NCI-H146 treated with DMSO at 0.1 percent for 48 hours (cell line): ENCODE results near the gene DIP2C.

Experiments used
- DNase-seq: peaks from one replicate; lab custom pipeline; 2025; ENCODE audit not compliant: unreplicated experiment; lab: John Stamatoyannopoulos, UW

The DIP2C gene

DNA sequence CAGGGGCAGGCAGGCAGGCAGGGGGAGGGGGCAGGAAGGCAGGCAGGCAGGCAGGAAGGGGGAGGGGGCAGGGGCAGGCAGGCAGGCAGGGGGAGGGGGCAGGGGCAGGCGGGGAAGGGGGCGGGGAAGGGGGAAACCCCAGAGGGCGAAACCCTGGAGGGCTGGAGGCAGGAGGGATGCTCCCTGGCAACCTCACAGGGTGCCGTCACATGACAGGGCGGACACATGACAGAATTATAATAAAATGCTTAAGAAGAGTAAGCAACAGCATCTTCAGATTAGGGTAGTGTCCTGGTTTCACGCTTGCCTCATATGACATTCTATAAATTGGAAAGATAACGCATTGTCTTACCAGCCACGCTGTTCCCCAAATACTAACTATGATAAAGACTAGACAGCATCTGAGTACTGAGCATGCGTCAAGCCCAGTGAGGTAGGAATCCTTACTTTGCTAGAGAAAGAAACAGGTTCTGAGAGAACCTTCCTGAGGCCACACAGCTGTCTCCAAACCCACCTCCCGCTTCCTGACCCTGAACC is 131.6 kb downstream of the DIP2C start:
- no peak for DNase-seq

DNA sequence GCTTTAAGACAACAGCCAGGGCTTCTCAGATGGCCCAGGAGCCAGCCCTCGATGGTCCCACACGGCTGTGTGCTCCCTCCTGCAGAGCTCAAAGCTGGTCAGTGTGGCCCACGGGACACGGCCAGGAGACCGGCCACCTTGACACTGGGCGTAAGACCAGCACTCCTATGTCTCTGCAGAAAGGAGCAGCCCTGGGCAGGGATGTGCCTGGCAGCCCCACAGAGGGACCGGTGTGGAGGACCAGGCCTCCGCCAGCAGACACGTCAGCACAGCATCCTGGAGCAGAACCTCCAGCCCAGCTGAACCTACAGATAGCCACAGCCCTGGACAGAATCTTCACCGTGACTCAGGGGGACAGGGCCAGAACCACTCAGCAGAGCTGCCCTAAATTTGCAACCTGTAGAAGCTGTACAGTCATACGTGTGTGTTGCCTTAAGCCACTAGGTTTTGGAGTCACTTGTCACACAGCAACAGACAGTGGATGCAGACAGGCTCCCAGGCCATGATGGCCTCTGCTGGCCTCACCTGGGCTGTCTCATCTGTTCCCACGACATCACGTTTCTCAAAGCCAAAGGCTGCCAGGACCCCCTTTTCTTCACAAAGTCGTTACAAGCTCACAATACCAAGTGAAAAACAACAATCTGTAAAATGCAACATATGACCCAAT is 132.4 kb downstream of the DIP2C start:
- DNase-seq = no peak

DNA sequence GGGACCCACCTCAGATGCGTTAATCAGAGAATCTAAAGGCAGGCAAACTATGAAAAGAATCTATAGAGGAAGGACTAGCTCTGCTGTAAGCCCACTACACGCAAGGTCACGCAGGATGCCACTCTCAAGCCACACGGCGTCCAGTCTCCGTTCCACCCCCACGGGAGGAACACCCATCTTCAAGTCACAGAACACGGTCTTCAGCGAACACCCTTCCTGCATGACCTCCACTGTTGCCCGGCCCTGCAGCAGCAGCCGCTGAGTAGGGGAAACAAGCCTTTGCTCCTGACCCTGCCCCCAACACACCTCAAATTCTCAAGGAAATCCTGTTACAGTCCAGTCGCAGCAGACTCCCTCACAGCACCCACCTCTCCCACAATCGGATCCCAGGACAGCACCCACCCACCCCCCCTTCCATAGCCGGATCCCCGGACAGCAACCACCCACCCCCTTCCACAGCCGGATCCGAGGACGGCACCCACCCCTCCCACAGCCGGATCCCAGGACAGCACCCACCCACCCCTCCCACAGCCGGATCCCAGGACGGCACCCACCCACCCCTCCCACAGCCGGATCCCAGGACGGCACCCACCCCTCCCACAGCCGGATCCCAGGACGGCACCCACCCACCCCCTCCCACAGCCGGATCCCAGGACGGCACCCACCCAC is 133.7 kb downstream of the DIP2C start:
- no peak for DNase-seq

DNA sequence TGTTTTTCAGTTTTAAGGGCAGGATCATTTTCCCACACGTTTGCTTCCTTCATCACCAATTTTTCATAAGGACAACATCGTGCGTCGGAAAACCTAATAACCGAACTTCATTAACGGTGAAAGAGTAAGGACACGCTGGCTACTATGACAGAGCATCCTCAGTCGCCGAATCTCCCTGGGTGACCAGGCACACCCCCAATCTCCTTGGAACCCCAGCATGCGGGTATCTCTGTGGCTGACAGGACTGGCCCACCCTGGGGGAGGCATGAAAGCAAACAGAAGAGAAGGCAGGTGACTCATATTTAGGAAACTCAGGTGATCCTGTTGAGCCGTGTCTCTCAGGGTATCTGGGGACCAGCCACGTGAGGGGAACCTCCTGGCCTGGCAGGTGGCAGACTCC is 134.2 kb downstream of the DIP2C start:
- DNase-seq = no peak

DNA sequence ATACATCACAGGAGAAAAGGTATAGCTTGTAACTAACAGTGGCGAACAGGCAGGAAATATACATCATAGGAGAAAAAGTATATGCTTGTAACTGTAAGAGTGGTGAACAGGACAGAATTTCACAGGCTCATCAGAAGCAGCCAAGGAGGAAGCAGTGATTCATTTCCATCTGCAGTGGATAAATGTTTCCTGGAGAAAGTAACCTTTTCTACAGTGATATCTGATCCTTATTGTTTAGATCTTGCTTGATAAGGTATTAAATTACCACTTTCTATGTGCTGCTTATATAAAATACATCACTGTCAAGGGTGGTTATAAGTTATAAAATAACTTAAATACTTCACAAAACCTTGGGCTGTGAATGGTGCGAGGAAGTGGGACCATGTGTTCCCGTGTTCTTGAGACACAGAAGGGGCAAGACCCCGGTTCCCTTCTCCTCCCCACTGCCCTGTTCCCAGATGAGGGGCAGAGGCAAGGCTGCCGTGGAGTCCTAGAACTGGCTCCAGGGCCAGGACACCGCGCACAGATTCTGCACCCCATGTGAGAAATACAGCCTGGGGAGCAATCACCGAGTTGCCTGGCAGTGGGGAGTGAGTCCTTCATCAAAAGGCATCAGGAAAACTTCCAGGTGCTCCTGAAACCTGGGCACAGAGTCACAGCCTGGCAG is 135.2 kb downstream of the DIP2C start:
- DNase-seq = no peak

DNA sequence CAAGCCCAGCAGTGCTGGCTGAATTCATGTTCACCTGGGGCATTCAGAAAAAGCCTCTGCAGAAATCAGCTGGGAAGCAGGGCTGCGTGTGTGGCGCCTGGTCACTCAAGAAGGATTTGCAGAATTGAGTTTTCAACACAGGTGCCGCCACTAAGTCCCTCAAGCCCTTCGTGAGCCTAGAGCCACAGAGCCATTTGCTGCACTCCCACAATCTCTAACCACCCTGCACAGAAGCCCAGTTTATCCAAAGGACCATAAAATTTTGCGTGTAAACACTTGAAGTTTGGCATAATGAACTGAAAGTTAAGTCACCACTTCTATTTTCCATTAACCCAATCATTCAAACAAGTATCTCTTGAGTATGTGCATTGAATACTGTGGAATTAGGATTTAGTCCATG is 136.2 kb downstream of the DIP2C start:
- DNase-seq = no peak

DNA sequence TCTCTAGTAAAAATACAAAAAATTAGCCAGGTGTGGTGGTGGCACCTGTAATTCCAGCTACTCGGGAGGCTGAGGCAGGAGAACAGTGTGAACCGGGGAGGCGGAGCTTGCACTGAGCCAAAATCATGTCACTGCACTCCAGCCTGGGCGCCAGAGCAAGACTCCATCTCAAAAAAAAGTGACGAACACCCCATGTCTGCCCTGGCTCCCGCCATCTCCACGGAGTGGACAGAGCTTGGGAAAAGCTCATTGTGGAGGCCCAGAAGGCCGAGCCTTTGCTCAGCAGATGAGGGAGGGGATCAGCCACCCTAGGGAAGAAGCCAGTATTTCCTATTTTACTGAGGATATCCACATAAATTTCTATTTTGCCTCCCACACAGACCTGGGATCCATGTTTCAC is 136.8 kb downstream of the DIP2C start:
- no peak for DNase-seq

DNA sequence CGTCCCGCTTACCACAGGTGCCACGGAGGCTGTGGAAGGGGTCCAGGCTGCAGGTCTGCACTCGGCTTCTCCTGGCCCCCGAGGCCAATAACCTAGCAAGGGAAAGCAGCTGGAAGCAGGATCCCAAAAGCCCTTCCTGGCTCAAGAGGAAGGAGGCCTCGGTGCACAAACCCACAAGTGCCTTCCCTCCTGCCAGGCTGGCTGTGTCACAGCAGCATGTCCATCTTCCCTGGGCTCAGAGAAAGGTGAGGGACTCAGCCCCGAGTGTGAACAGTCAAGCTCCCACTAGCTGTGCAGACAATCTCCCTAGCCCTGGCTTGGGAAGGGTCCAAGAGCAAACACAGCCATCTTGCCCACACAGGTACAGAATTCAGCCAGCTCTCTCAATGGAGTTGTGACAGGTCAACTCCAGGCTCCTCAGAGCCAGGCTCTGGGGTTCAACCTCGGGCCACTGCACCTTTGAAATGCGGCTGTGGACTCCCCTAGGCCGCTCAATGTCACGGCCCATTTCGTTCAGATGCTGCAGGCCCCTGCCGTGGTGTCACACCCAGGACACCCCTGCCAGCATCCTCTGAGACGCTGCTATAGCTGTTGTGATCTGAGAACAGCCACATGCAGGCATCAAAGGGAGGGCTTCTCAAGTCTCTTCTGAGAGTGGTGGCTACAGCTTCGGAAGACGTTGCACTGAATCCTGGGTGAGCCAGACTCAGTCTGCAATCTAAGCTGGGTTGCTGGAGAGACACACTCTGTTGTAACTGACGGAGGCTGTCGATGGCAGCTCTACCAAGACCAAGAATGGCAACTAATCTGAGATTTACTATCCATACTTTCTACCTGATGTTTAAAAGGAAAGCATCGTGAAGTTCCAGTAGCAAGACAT is 137.9 kb downstream of the DIP2C start:
- DNase-seq = no peak

DNA sequence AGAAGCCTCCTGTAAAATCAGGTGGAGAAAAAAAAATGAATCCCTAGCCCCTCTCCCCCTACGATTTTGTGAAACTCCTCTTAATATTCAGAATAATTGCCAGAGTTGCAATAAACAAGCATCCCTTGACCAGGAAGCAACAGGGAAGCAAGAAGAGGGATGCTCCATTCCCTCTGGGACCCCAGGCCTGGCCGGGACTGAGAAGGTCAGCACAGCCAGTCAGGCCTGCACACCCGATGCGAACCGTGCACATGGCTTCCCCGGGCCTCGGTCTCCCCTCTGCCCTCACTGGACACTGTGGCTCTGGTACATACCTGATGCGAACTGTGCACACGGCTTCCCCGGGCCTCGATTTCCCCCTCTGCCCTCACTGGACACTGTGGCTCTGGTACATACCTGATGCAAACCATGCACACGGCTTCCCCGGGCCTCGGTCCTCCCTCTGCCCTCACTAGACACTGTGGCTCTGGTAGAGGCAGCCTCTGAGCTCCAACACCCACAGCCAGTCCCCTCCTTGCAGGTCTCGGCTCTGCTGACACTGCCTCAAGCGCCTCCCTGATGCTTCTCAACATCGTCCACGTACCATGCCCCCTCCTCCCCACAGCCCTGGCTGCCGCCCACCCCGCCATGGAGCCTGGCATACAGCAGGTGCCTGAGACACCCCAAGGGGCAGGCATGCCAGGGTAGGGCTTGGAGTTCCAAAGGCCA is 138.6 kb downstream of the DIP2C start:
- no peak for DNase-seq

DNA sequence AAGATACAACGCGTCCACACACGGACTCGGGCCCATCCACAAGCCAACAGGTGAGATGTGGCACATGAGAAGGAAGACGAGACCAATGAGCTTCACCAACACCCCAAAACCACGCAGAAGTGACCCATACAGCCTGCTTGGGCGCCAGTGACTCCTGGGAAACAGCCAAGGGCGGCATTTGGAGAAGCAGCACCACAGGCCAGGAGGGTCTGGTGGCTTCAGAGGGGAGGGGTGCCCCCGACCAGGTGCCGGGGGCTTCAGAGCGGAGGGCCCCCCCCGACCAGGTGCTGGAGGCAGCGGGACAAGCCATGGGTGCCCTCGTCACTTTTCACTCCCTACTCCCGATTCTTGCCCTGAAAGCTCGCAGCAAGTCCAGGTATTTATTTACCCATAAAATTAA is 140.1 kb downstream of the DIP2C start:
- DNase-seq = no peak

DNA sequence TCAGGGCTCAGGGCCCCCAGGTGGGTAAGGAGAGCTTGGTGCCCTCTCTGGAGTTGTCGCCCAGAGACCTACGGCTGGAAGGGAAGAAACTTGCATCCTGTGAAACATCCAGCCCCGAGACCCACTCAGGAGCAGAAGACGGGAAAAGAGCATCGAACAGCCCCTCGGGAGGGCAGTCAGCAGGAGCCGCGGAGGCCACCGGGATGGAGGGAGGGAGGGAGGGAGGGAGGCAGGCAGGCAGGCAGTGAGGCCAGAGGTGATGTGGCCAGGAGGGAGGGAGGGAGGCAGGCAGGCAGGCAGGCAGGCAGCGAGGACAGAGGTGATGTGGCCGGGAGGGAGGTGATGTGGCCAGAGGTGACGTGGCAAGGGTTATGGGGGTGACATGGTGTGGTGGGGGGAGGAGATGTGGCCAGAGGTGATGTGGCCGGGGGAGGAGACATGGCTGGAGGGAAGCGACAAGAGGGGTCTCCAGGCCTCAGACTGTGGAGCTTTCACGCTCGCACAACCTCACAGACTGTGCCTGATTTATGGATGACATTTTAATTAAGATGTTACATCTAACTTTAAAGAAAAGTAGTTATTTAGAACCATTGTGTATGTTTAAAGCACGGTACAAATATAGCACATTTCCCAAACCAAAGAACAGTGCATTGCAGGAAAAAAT is 141.1 kb downstream of the DIP2C start:
- no peak for DNase-seq

DNA sequence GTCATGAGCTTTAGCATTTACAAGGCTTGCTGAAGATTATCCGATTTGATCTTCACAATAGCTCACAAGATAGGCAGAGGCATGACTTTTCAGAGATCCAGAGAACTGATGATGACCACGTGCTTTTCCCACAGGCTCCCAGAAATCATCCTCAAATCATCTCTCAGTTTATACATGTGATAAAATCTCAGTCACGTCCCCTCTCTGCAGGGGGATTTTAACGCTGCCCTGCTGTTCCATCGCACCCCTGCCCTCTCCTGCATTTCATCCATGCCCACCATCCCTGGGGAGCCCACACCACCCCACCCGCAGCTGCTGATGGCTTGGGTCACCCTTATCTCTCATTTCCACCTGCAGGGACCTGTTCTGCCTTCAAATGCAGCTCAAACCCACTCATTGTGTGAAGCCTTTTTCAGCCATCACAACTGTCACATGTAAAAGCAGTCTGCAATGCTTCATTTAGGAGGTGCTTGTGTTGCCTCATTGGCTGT is 141.8 kb downstream of the DIP2C start:
- DNase-seq = no peak

DNA sequence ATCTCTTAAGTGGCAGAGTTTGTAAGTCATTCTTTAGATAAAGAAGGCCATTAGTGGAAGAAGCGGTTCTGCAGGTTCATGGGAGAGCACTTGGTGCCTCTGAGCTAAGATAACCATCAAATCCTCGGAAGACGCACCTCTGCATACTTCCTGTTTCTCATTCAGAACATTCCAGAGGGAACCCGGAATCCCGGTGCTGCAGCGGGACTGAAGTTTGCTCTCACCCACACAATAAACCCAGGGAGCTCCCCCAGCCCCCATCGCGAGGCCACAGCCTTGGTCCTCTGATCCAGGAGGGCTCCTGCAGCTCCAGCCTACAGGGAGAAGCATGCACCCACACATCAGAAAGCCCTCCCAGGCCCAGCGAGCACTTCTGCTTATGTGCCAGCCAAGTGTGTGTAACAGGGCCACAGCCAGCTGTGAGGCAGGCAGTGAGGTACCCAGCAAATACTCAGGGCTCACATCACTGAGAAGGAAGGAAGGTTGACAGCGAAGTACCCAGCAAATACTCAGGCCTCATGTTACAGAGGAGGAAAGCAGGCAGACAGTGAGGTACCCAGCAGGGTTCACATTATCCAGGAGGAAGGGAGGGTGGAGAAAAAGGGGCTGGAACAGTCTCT is 142.4 kb downstream of the DIP2C start:
- DNase-seq = no peak

DNA sequence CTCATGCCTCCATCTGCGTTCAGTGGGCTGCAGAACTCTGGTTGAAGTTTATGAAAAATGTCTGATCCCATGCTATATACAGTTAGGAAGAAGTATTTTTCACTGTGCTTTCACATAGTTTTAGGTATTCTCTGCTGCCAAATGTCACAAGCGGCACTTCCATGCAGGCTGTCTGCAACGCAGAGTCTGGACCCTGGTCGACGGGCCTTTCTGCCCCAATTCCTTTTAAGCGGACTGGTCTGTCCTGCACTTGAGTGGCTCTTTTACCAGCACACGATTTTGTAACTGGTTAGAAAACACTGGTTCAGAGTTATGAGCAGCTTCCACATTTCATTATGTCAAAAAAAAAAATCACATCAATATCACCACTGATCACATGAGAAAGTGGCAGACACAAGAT is 143.0 kb downstream of the DIP2C start:
- DNase-seq = no peak

DNA sequence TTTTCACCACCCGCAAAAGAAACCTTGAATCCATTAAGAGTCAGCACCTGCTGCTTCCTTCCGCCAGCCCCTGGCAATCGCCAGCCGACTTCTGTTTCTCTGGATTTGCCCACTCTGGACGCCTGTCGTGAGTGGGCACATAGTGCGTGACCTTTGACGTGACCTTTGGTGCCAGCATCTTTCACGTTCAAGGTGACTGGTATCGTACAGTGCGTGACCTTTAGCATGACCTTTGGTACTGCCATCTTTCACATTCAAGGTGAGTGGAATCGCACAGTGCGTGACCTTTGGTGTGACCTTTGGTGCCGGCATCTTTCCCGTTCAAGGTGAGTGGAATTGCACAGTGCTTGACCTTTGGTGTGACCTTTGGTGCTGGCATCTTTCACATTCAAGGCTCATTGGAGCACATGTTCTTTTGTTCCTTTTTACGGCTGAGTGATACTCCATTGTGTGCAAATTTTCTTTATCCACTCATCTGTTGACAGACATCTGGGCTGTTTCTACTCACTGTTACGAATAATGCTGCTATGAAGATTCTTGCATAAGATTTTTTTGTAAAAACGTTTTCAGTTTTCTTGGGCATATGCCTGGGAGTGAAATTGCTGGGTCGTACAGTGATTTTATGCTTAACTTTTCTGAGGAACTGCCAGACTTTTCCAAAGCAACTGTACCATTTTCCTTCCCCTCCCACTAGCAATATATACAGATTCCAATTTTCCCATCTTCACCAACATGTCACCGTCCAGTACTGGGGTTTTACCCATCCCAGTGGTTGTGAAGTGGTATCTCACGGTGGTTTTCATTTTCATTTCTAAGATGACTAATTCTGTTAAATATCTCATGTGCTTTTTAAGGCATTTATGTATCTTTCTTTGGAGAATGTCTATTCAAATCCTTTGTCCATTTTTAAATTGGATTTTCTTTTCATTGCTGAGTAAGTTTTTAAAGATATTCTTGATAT is 145.3 kb downstream of the DIP2C start:
- no peak for DNase-seq

DNA sequence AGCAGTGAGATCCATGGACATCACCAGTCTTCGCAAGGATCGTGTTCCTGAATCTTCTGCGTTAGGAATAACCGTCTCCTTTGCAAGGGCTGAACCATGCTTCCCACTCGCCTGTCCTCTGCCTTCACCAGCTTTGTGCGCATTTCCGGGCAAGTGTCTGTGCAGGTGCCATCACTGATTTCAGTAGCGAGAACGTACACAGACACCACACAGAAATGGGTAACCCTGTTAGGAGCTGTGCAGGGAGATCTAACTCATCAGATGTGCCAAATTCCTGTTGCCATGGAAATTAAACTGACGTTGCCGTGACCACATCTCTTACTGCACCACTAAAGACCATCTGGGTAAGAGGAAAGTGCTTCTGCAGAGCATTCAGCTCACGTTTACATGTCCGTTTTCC is 146.3 kb downstream of the DIP2C start:
- no peak for DNase-seq

DNA sequence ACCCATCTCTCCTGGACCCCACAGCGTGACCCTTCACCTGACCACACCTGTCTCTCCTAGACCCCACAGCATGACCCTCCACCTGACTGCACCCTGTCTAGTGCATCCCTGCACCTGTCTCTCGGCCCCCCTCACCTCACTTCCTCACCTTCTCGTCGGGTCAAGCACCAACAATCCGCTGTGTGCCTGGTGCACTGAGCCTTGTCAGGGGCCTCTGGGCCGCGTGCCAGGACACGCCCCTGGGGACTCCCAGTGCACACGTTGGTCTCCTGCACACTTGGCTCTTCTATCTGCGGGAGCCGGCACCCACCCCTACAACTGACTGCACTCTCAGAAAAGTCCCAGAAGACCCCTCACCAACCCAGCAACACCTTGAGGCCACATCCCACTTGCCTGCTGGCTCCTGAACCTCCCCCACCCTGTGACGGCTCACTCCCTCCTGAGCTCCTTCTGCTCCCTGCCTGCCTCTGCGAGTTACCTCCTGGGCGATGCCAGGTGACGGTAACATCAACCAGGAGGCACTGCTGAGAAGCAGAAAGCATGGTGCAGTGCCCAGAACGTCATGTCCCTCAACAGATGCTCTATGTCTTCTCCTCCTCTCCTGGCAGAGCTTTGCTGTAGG is 147.6 kb downstream of the DIP2C start:
- DNase-seq = peak; percentile 21

DNA sequence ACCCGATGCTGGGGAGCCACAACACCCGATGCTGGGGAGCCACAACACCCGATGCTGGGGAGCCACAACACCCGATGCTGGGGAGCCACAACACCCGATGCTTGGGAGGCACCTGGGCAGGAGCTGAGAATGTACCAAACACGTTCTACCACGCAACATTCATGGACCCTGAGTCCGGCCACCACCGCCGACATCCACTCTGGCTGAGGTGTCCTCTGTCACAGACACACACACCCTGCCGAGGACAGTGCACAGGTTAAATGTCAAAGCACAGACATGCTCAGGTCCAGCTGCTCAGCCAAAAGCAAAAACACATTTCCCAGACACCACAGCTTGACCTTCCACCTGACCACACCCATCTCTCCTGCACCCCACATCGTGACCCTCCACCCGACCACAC is 148.4 kb downstream of the DIP2C start:
- DNase-seq = no peak
